GM21529 (cell line): ENCODE data around the gene SH3BGR.

Experiments used
- ATAC-seq: cut with Tn5 transposase; IDR thresholded peaks from one replicate; pipeline ENCODE4 v1.9.1; 2021; ENCODE audit not compliant: unreplicated experiment

SH3BGR gene

GRCh38 chr21:39454949-39455668 lies 3.3 kb downstream of the SH3BGR start:
- ATAC-seq = no peak

DNA sequence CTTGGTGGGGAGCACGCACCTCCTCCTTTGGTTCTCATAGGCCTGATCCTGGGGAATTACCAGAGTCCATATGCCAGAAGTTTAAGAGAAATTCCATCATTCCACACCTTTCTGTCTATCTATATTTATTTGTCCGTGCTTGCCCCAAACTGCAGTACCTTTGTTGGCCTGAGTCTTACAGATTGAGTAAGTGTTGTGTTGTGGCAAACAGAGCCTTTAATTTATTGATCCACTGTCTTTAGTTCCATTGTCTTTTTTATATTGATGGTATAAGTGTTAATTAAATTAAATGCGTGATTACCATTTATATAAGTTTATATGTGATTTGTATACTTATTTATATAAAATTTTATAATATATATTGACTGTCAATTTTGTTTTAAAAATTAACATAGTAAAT lies 4.9 kb downstream of the SH3BGR start:
- ATAC-seq = no peak

GRCh38 chr21:39461419-39461818 lies 9.6 kb downstream of the SH3BGR start:
- ATAC-seq = peak; percentile 66

- ATAC-seq = no peak
Observed at GRCh38 chr21:39463308-39463707, 11.5 kb downstream of the SH3BGR start.

DNA sequence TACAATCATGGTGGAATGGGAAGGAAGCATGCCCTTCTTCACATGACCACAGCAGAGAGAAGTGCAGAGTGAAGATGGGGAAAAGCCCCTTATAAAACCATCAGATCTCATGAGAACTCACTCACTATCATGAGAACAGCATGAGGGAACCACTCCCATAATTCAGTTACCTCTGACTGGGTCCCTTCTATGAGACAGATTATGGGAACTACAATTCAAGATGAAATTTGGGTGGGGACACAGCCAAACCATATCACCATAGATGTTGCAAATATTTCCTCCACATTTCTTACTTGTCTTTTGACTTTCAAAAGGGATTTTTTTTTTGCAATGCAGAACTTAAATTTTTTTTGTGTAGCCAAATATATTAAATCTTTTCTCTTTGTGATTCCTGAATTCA lies 14.8 kb downstream of the SH3BGR start:
- no peak for ATAC-seq

DNA sequence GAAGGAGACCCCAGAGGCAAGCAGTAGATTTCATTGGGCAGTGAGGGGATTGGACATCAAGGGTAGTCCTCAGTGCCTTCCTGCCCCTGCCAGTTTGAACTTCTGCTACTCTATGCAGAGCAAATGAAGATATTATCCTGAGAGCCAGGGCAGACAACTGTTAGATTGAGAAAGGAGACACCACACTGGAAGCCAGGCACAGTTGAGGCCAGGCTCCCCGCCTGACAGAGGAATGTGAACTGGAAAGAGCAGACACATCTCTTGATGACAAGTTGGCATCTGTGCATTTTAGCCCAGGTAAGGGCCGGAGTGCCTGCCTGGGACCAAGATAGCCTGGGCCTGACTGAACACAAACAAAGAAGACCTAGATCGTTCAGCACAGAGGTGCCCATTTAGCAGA lies 16.0 kb downstream of the SH3BGR start:
- no peak for ATAC-seq

DNA sequence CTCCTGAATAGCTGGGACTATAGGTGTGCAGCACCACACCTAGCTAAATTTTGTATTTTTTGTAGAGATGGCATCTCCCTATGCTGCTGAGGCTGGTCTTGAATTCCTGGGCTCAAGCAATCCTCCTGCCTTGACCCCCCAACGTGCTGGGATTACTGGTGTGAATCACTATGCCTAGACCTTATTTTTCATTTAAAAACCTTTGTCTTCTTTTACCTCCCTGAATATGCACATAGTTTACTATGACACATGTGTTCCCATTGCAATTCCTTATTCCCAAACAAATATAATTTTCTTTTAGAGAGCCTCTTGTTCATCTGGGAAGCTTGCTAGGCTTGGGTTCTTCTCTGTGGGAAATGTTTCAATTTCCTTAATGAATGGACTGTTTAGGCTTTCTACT lies 16.8 kb downstream of the SH3BGR start:
- no peak for ATAC-seq

GRCh38 chr21:39471598-39471997 lies 19.8 kb downstream of the SH3BGR start:
- ATAC-seq = no peak

- ATAC-seq = no peak
Observed at GRCh38 chr21:39472786-39473185, 21.0 kb downstream of the SH3BGR start.

DNA sequence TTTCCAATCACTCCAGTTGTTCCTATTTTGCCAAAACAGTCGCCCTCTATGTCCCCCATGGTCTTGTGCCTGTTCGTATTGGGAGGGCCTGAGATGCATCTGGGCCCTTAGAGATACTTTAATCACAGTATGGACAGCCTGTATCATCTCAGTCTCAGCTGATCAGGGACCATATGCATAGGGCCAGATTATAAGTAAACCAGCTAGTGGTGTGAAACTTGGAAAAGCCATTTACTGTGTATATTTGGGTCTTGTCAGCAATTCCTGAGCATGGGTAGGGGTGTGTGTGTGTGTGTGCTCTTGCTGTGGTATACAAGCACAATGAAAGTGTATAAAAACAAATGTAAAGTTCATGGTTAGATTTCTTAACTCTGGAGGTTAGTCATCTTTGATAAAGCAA lies 22.8 kb downstream of the SH3BGR start:
- no peak for ATAC-seq

GRCh38 chr21:39479164-39479813 lies 27.5 kb downstream of the SH3BGR start:
- ATAC-seq = no peak

DNA sequence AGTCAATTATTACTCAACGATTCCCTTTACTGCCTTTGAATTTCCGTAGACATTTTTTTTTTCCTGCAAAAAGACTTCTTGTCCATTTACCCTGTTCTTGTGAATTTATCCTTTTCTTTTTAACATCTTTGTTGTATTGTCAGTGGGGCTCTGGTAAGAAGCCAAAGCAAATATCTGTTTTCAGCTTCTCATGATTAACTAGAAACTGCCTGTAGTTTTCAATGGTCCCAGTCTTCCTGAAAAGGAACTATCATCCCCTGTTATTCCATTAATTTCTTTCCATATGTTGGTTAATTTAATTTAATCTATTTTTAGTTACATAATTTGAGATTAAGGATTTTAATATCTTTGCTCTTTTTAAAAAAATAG lies 28.0 kb downstream of the SH3BGR start:
- no peak for ATAC-seq

GRCh38 chr21:39480271-39480670 lies 28.5 kb downstream of the SH3BGR start:
- ATAC-seq = no peak

DNA sequence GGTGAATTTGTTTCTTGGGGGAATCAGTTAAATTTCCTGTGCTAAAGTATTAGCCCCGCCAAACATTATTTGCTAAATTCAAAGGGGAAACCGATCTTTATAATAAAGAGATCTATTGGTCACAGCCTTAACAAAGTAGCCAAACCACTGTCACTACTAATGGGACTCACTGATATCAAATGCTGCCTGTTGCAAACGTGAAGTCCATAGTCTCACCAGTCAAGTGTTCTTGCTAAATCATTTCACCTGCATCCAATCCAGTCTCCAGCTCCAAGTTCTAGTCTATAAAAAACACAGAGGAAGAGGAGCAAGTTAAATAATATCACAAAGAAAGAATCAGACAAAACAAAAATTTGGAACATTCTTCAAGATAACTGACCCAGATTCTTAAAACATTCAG lies 30.1 kb downstream of the SH3BGR start:
- ATAC-seq = no peak

DNA sequence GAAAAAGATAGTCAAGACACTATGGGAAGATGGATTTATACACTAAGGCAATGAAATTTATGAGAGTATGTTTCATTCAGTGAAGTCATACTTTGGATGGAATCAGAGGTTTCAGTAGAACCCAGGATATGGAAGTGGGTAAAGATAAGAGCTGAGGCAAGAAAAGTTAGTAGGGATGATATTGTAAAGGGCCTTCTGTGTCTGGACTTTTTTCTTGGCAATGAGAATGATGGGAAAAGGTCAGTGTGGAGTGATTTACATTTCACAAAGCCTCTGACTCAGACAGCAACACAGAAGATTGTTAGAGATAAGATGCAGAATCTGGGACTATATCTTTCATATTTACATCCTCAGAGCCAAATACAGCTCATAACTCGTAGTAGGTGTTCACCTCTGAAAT lies 32.1 kb downstream of the SH3BGR start:
- ATAC-seq = no peak

GRCh38 chr21:39484711-39485276 lies 33.0 kb downstream of the SH3BGR start:
- ATAC-seq = no peak

- no peak for ATAC-seq
Observed at GRCh38 chr21:39489380-39489924, 37.7 kb downstream of the SH3BGR start.

- no peak for ATAC-seq
Observed at GRCh38 chr21:39499156-39499555, 47.4 kb downstream of the SH3BGR start.

GRCh38 chr21:39502631-39503030 lies 50.9 kb downstream of the SH3BGR start:
- no peak for ATAC-seq

GRCh38 chr21:39503123-39503762 lies 51.5 kb downstream of the SH3BGR start:
- ATAC-seq = no peak

GRCh38 chr21:39504230-39504629 lies 52.5 kb downstream of the SH3BGR start:
- ATAC-seq = no peak

DNA sequence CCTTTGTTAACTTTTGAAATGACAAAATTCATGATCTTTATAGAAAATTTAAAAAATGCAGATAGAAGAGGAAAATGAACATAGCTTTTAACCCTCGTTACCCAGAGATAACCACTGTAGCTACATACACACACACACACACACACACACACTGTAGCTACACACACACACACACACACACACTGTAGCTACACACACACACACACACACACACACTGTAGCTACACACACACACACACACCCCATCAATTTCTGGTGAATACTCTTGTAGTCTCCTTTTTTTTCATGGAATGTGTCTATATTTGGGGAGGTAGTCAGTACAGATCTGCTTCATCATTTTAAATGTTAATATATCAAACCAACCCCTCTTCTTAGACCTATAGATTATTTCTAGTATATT lies 58.5 kb downstream of the SH3BGR start:
- no peak for ATAC-seq
